HG02943 (cell line): ENCODE measurements around the gene PDK4.
"Not testable (repeated sequence)": the region's sequence is repeated elsewhere in the genome, so short reads cannot be mapped to it uniquely, and the experiment has no call there.

Source experiments
- ATAC-seq: cut with Tn5 transposase; IDR thresholded peaks from one replicate; pipeline ENCODE4 v1.9.1; 2021; ENCODE audit warnings: mild to moderate bottlenecking, low read depth, moderate library complexity; ENCODE audit not compliant: unreplicated experiment

Gene PDK4

GRCh38 chr7:95578299-95578855 lies 17.9 kb downstream of the PDK4 start:
- no peak for ATAC-seq

GRCh38 chr7:95577137-95577536 lies 19.2 kb downstream of the PDK4 start:
- ATAC-seq, result no peak

GRCh38 chr7:95569720-95570119 lies 26.6 kb downstream of the PDK4 start:
- ATAC-seq, result no peak

- no peak for ATAC-seq
Observed at GRCh38 chr7:95560674-95561073, 35.6 kb downstream of the PDK4 start.

- ATAC-seq, result no peak
Observed at GRCh38 chr7:95558864-95559263, 37.5 kb downstream of the PDK4 start.

- ATAC-seq, result no peak
Observed at GRCh38 chr7:95556777-95557176, 39.5 kb downstream of the PDK4 start.

- ATAC-seq, result no peak
Observed at GRCh38 chr7:95553939-95554338, 42.4 kb downstream of the PDK4 start.

- not testable (repeated sequence) for ATAC-seq
Observed at GRCh38 chr7:95552010-95552926, 44.0 kb downstream of the PDK4 start.

GRCh38 chr7:95550546-95550945 lies 45.8 kb downstream of the PDK4 start:
- ATAC-seq, result no peak

GRCh38 chr7:95549818-95550529 lies 46.3 kb downstream of the PDK4 start:
- no peak for ATAC-seq

- ATAC-seq, result no peak
Observed at GRCh38 chr7:95547361-95548348, 48.7 kb downstream of the PDK4 start.

- no peak for ATAC-seq
Observed at GRCh38 chr7:95546647-95547046, 49.7 kb downstream of the PDK4 start.

GRCh38 chr7:95545673-95546072 lies 50.6 kb downstream of the PDK4 start:
- no peak for ATAC-seq

GRCh38 chr7:95545007-95545615 lies 51.2 kb downstream of the PDK4 start:
- no peak for ATAC-seq

- ATAC-seq, result no peak
Observed at GRCh38 chr7:95544171-95544570, 52.1 kb downstream of the PDK4 start.

- ATAC-seq, result no peak
Observed at GRCh38 chr7:95543312-95543711, 53.0 kb downstream of the PDK4 start.

- no peak for ATAC-seq
Observed at GRCh38 chr7:95540366-95540765, 56.0 kb downstream of the PDK4 start.

- ATAC-seq, result no peak
Observed at GRCh38 chr7:95539426-95539825, 56.9 kb downstream of the PDK4 start.

- no peak for ATAC-seq
Observed at GRCh38 chr7:95537468-95537867, 58.8 kb downstream of the PDK4 start.
